HG03520 (cell line): ENCODE data around the gene FLT3LG.
A peak's percentile ranks its signal among the peaks of the same experiment; 100 is the strongest.
"Not testable (repeated sequence)": the region's sequence is repeated elsewhere in the genome, so short reads cannot be mapped to it uniquely, and the experiment has no call there.

Experiments
- ATAC-seq: cut with Tn5 transposase; IDR thresholded peaks from one replicate; pipeline ENCODE4 v1.9.1; 2021; ENCODE audit warnings: mild to moderate bottlenecking, moderate library complexity; ENCODE audit not compliant: unreplicated experiment

FLT3LG gene

GRCh38 chr19:49461130-49461529, 12.9 kb upstream of the FLT3LG start:
- ATAC-seq = not testable (repeated sequence)

- ATAC-seq = no peak
Observed at GRCh38 chr19:49461656-49462055, 12.4 kb upstream of the FLT3LG start.

GRCh38 chr19:49462492-49462891, 11.5 kb upstream of the FLT3LG start:
- no peak for ATAC-seq

- no peak for ATAC-seq
Observed at GRCh38 chr19:49463960-49464740, 9.9 kb upstream of the FLT3LG start.

- no peak for ATAC-seq
Observed at GRCh38 chr19:49465371-49465770, 8.6 kb upstream of the FLT3LG start.

GRCh38 chr19:49468199-49468598, 5.8 kb upstream of the FLT3LG start:
- no peak for ATAC-seq

GRCh38 chr19:49468746-49469447, 5.1 kb upstream of the FLT3LG start:
- peak; percentile 60 for ATAC-seq

GRCh38 chr19:49469828-49470614, 4.0 kb upstream of the FLT3LG start:
- ATAC-seq = peak; percentile 33

- no peak for ATAC-seq
Observed at GRCh38 chr19:49470615-49470978, 3.4 kb upstream of the FLT3LG start.

- no peak for ATAC-seq
Observed at GRCh38 chr19:49472936-49473335, 1.1 kb upstream of the FLT3LG start.

- not testable (repeated sequence) for ATAC-seq
Observed at GRCh38 chr19:49473501-49473867, 531 bp upstream of the FLT3LG start.

GRCh38 chr19:49474542-49474924, 518 bp downstream of the FLT3LG start:
- ATAC-seq = no peak

- no peak for ATAC-seq
Observed at GRCh38 chr19:49475191-49475917, 1.3 kb downstream of the FLT3LG start.

GRCh38 chr19:49475995-49476880, 2.2 kb downstream of the FLT3LG start:
- ATAC-seq = no peak

- ATAC-seq = no peak
Observed at GRCh38 chr19:49479975-49480628, 6.1 kb downstream of the FLT3LG start.

GRCh38 chr19:49481020-49481683, 7.1 kb downstream of the FLT3LG start:
- ATAC-seq = no peak

- ATAC-seq = no peak
Observed at GRCh38 chr19:49486232-49486631, 12.2 kb downstream of the FLT3LG start.

GRCh38 chr19:49486710-49487276, 12.8 kb downstream of the FLT3LG start:
- ATAC-seq = no peak
